Gastroesophageal sphincter (tissue), 3 donors: ENCODE results near the gene FFAR2.
"Not testable (repeated sequence)": the region's sequence is repeated elsewhere in the genome, so short reads cannot be mapped to it uniquely, and the experiment has no call there.

Experiments
- POLR2A ChIP-seq, 2 donors: fragments of 450-650 bp; IDR thresholded peaks; one replicate each; pipeline ENCODE4 v1.6.1; 2017; ENCODE audit warnings: antibody characterized with exemption in 2 of 2, mild to moderate bottlenecking in 2 of 2, moderate library complexity in 1 of 2
- TF ChIP-seq, protein P1 (sequence below), 4 experiments: fragments of 200-600 bp in 2 of 4; fragments of 450-650 bp in 2 of 4; sonication (generic) in 1 of 4; IDR thresholded peaks; one replicate each; pipeline ENCODE4 v1.5.1; 2017 to 2019; ENCODE audit warnings: antibody characterized with exemption in 4 of 4, mild to moderate bottlenecking in 2 of 4, moderate library complexity in 2 of 4

DNA sequence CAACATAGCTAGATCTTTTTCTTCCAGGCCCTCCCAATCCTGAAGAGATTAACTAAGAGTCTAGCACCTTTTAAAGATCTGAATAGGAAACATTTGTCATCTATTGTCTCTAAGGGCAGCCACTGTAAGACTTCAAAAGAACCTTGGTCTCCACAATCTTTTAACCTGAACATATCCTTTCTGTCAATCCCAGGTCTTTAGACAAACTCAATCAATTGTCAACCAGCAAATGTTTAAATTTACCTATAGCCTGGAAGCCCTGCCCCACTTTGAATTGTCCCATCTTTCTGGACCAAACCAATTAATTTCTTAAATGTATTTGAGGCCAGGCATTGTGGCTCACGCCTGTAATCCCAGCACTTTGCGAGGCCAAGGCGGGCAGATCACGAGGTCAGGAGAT, 23.0 kb downstream of the FFAR2 start:
- TF ChIP-seq, protein P1, sequence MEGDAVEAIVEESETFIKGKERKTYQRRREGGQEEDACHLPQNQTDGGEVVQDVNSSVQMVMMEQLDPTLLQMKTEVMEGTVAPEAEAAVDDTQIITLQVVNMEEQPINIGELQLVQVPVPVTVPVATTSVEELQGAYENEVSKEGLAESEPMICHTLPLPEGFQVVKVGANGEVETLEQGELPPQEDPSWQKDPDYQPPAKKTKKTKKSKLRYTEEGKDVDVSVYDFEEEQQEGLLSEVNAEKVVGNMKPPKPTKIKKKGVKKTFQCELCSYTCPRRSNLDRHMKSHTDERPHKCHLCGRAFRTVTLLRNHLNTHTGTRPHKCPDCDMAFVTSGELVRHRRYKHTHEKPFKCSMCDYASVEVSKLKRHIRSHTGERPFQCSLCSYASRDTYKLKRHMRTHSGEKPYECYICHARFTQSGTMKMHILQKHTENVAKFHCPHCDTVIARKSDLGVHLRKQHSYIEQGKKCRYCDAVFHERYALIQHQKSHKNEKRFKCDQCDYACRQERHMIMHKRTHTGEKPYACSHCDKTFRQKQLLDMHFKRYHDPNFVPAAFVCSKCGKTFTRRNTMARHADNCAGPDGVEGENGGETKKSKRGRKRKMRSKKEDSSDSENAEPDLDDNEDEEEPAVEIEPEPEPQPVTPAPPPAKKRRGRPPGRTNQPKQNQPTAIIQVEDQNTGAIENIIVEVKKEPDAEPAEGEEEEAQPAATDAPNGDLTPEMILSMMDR (IDR thresholded peaks at IDR 0.05): not testable (repeated sequence)
- not testable (repeated sequence) for TF ChIP-seq POLR2A (IDR thresholded peaks at IDR 0.05)
